ENCODE results near the gene MYH11.

Gene MYH11

GRCh38 chr16:15786501-15786900 is 70.3 kb downstream of the MYH11 start:
- no peak for DNase-seq
- intact Hi-C loops (cut with DNase I), result no loop called here

DNA sequence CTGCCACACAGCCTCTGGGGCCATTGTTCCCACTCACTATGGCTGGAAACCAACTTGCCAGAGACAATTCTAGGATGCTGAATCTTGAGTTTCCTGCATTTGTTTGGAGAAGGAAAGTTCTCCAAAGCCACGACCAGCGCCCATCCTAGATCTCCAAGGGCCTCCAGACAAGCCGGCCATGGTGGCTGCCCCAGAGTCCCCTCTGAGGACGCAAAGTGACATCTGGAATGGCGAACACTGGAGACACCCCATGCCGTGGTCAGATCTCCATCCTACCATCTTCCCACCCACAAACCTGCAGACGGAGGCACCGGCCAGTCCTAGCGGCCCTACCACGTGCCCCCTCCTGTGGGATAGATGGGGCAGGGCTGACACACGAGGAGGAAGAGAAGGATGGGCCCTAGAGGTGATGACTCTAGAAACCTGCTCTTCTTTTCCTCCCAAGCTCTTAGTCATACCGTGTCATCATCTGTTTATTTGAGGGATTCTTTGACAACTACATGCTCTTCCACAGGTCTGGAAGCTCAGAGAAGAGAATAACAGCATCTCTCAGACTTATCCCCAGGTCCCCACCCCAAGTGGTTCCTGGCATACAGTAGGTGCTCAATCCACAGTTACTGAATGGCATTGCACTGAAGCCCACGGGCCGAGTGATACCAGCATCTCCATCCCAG is 71.3 kb downstream of the MYH11 start:
- intact Hi-C loops (cut with DNase I), result no loop called here
- DNase-seq, result no peak

DNA sequence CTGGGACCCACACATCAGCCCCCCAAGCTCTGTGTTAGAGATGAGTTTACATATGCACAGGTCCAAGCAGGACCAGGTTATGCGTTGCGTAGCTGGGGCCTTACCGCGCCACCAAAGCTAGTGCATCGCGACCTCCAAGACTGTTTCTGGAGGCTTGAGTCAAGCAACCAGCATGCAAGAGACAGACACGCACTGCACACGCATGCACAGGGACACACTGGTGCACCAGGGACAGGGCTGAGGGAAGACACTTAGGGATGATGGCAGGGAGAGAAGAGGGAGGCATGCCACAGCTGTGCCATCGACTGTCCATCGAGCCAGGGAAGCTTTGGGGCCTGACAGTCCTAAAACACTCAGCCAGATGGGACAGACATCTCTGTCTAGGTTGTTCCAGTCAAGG is 72.8 kb downstream of the MYH11 start:
- DNase-seq, result no peak
- intact Hi-C loops (cut with DNase I), result no loop called here

- intact Hi-C loops (cut with DNase I), result no loop called here
- no peak for DNase-seq
Observed at GRCh38 chr16:15782573-15783365, 74.1 kb downstream of the MYH11 start.

- intact Hi-C loops (cut with DNase I), result no loop called here
- DNase-seq, result no peak
Observed at GRCh38 chr16:15781650-15782049, 75.2 kb downstream of the MYH11 start.

DNA sequence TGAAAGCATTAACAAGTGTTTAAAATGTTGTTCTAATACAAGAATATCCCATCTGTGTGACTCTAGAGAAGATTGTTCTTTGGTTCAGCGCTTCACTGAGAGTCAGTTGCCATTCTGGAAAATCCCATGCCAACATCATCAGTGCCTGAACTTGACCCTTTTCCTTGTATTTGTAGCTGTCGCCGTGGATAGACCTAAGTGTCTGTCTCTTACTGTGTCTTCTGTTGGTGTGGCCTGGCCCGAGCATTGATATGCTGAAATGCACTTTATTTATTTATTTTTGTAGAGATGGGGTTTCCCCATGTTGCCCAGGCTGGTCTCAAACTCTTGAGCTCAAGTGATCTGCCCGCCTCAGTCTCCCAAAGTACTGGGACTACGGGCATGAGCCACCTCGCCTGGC is 76.0 kb downstream of the MYH11 start:
- intact Hi-C loops (cut with DNase I), result no loop called here

GRCh38 chr16:15779664-15780351 is 77.0 kb downstream of the MYH11 start:
- intact Hi-C loops (cut with DNase I), result no loop called here
- no peak for DNase-seq

More for the DNA sequence above, 76.0 kb downstream of the MYH11 start:
- DNase-seq, result no peak

DNA sequence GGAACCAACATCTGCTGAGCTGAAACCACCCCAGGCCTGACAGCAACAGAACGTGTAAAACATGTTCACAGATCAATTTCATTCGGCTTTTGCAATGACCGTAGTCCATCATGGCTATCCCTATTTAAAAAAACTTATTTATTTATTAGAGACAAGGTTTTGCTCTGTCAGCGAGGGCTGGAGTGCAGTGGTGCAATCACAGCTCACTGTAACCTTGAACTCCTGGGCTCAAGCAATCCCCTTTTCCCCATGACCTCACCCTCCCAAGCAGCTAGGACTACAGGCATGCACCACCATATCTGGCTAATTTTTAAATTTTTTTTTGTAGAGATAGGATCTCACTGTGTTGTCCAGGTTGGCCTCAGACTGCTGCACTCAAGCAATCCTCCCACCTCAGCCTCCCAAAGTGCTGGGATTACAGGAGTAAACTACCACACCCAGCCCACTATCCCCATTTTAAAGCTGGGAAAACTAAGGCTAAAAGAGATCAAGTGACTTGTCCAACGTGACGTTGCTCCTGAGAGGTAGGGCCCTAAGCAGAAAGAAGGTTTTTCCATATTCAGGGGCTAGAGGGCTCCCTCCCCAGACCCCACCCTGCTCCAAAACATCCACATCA is 77.7 kb downstream of the MYH11 start:
- intact Hi-C loops (cut with DNase I), result no loop called here
- DNase-seq, result no peak

GRCh38 chr16:15778204-15778743 is 78.6 kb downstream of the MYH11 start:
- DNase-seq, result no peak
- intact Hi-C loops (cut with DNase I), result no loop called here

GRCh38 chr16:15777533-15778203 is 79.2 kb downstream of the MYH11 start:
- intact Hi-C loops (cut with DNase I), result no loop called here

DNA sequence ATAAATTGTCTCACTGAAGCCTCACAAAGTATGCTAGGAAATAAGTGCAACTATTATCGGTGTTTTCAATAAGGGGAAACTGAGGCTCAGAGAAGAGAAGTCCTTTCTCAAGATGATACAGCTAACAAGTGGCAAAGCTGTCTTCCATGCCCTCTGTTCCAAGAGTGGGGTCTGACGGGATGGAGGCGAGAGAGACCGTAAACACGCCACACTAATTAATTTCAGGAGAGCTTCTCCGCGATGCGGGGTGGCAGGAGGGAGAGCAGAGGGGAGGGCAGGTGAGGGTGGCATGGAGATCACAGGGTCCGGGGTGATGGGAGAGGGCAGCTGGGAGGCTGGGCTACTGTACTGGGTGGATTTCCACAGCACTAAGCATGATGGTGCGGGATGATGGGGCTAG is 80.3 kb downstream of the MYH11 start:
- DNase-seq, result no peak
- intact Hi-C loops (cut with DNase I), result no loop called here

More at GRCh38 chr16:15777533-15778203, 79.2 kb downstream of the MYH11 start:
- DNase-seq, result no peak

GRCh38 chr16:15775663-15776304 is 81.0 kb downstream of the MYH11 start:
- intact Hi-C loops (cut with DNase I), result no loop called here
- DNase-seq, result no peak

DNA sequence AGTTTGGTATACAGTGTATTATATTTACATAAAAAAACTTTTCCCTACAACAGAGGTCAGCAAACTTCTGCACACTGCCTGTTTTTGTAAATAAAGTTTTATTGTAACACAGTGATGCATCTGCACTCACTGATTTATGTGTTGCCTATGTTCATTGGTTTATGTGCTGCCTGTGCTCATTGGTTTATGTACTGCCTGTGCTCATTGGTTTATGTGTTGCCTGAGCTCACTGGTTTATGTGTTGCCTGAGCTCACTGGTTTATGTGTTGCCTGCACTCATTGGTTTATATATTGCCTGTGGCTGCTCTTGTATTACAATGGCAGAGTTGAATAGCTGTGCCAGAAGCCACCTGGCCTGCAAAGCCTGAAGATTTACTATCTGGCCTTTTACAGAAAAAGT is 81.6 kb downstream of the MYH11 start:
- intact Hi-C loops (cut with DNase I), result no loop called here
- DNase-seq, result no peak

DNA sequence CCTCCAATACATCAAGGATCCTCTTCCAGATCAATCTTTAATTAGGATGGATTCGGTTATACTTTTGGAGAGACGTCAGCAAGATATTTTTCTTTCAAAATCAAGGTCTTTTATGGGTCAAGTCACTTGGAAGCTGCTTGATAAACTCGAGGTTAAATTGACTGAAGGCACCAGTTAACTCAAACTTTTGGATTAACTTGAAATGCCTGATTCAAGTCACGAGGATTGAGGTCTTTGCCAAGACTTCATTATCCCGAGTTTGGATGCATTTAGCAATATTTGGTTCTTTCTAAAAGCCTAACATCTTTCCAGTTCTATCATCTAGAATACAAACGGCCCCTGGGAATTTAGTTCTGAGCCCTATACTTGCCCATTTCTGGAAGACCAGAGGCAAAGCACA is 82.9 kb downstream of the MYH11 start:
- DNase-seq, result no peak
- intact Hi-C loops (cut with DNase I), result no loop called here

GRCh38 chr16:15772579-15773293 is 84.1 kb downstream of the MYH11 start:
- no peak for DNase-seq
- intact Hi-C loops (cut with DNase I), result no loop called here

DNA sequence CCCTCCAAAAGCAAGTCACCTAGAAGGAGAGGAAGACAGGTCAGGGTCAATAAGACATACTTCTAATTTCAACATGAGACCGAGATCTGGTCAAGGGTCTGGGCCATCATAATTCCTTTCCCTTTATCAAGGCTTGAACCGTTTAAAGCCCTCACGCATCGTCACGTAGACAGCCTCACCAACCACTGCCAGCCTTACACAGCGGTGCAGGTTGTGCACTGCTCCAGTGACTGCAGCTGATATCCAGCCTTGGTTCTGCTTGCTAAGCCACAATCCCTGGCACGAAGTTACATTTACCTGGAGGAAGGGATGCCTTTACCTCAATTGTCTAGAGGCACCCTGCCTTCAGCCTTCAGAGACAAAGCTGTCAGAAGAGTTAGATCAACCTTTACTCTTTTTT is 85.1 kb downstream of the MYH11 start:
- intact Hi-C loops (cut with DNase I), result no loop called here
- no peak for DNase-seq

- intact Hi-C loops (cut with DNase I), result no loop called here
Observed at GRCh38 chr16:15770512-15770911, 86.3 kb downstream of the MYH11 start.

GRCh38 chr16:15770107-15770506 is 86.7 kb downstream of the MYH11 start:
- intact Hi-C loops (cut with DNase I), result no loop called here
- DNase-seq, result no peak

More at GRCh38 chr16:15770512-15770911, 86.3 kb downstream of the MYH11 start:
- no peak for DNase-seq

Measured in head of caudate nucleus (tissue), 42 donors.